ENCODE data around the gene ANO10. TPM values are rescaled to one million over a fixed set of nuclear protein-coding genes. Genes with fewer than 3 reads are reported as not detected.

The ANO10 gene
- total RNA-seq, 1 donor, result 54.0 TPM

DNA sequence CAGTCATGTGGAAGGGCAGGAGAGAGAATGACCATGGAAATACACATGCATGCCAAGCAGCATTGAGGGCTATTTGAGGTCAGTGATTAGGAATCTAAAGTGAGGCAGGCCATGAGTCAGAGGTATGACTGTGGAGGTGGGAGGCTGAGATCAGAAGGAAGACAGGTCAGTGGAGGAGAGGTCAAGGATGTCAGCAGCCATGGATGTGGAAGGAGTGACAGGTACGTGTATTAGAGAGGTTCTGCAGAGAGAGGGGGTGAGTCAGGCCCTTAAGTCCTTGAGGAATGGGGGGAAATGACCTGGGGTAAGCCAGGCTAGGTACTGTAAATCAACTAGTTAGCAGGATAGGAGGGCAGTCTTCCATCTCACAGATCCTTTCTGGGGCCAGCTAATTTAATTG is 166.6 kb downstream of the ANO10 start:
- H3K4me3 ChIP-seq (ENCODE audit: low read depth, low read length), result no peak overlapping the region
- peak; percentile 11 for DNase-seq (ENCODE audit: low read depth)
- TF ChIP-seq, protein P1, sequence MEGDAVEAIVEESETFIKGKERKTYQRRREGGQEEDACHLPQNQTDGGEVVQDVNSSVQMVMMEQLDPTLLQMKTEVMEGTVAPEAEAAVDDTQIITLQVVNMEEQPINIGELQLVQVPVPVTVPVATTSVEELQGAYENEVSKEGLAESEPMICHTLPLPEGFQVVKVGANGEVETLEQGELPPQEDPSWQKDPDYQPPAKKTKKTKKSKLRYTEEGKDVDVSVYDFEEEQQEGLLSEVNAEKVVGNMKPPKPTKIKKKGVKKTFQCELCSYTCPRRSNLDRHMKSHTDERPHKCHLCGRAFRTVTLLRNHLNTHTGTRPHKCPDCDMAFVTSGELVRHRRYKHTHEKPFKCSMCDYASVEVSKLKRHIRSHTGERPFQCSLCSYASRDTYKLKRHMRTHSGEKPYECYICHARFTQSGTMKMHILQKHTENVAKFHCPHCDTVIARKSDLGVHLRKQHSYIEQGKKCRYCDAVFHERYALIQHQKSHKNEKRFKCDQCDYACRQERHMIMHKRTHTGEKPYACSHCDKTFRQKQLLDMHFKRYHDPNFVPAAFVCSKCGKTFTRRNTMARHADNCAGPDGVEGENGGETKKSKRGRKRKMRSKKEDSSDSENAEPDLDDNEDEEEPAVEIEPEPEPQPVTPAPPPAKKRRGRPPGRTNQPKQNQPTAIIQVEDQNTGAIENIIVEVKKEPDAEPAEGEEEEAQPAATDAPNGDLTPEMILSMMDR (IDR thresholded peaks at IDR 0.05; ENCODE audit: insufficient read depth, low read depth, low read length), result no peak

DNA sequence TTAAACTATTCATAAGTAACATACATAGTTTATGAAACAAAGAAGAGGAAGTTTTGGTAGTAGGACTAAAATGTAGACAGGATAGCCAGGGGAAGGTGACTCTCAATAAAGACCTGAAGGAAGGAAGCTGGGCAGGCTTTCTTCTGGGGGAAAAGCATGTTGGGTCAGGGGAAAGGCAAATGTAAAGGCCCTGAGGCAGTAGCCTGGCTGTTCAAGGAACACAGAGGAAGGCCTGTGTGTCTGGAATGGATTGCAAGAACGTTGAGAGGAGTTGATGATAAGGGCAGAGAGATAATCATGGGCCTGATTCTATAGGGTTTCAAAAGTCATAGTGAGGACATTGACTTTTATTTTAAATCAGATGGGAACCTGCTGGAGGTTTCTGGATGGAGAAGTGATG is 167.8 kb downstream of the ANO10 start:
- no peak overlapping the region for H3K4me3 ChIP-seq (ENCODE audit: low read depth, low read length)
- DNase-seq (ENCODE audit: low read depth), result no peak
- TF ChIP-seq, protein P1 (IDR thresholded peaks at IDR 0.05; ENCODE audit: insufficient read depth, low read depth, low read length), result no peak

DNA sequence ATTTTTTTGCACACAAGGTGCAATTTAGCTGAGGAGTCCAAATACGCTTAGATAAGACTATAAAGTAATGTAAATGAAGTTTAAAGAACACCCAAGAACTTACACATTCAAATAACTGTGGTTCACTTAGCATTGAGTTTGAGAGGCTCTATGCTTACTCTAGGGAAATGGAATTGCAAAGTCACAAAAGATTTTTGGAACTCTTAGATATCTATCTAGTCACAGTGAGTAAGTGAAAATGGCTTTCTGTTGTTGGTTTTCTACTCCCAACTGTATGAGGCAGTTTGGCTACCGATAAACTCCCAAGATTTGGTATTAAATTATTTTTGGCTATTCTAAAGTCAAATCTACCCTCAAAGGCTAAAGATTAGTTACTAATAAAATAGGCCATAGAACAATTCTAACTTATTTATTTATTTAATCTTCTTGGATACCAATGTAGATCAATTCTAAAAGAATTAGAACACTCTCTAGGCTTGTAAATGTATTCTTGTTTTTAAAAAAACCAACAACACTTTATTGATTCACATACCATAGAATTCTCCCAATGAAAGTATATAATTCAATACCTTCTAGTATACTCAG is 170.0 kb downstream of the ANO10 start:
- TF ChIP-seq, protein P1 (IDR thresholded peaks at IDR 0.05; ENCODE audit: insufficient read depth, low read depth, low read length), result no peak
- H3K4me3 ChIP-seq (ENCODE audit: low read depth, low read length), result no peak overlapping the region
- no peak for DNase-seq (ENCODE audit: low read depth)

DNA sequence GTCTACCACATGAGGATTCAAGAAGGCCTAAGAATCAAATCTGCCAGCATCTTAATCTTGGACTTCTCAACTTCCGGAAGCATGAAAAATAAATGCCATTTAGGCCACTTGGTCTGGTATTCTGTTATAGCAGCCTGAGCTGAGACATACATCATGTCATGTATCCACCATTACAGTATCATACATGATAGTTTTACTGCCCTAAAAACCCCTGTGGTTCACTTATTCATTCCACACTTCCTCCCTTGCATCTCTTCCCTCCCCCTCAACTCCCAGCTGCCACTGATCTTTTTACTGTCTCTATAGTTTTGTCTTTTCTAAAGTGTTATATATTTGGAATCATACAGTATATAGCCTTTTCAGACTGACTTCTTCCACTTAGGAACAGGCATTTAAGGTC is 173.7 kb downstream of the ANO10 start:
- no peak for DNase-seq (ENCODE audit: low read depth)
- TF ChIP-seq, protein P1 (IDR thresholded peaks at IDR 0.05; ENCODE audit: insufficient read depth, low read depth, low read length), result no peak
- no peak overlapping the region for H3K4me3 ChIP-seq (ENCODE audit: low read depth, low read length)

DNA sequence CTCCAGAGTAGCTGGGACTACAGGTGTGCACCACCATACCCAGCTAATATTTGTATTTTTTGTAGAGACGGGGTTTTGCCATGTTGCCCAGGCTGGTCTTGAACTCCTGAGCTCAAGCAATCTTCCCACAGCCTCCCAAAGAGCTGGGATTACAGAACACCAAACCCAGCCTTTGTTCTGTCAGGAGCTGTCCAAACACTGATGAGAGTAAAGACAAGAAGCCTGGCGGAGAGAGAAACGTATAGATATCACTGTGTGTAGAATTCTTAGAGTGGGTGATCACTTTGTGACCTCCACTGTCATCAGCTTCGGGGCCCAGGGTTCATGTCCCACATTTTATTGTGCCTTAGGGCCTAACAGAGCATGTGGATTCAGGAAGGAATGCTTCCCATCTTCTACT is 176.0 kb downstream of the ANO10 start:
- no peak overlapping the region for H3K4me3 ChIP-seq (ENCODE audit: low read depth, low read length)
- DNase-seq (ENCODE audit: low read depth), result no peak
- TF ChIP-seq, protein P1 (IDR thresholded peaks at IDR 0.05; ENCODE audit: insufficient read depth, low read depth, low read length), result no peak

DNA sequence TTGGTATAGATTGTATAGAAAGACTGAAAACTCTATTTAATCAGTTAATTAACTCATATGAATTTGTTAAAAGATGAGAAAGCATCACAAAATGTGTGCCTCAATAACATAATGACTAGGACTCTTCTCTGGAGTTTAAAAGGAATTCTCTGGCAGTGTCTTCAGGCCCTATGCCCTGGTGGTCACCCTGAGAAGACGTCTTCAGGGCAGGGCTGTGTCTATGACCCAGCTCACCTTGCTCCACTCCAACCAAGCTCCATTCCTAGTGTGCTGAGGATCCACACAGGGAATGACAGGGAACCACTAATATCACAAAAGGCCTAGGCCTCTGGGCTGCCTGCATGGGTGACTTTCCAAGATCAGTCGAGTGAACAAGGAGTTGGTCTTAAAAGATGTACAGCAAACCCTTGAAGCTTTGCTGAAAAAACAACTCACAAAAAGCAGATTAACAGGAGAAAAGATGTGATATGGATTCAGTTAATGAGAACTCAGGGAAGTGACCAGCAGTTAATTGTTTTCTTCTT is 178.9 kb downstream of the ANO10 start:
- no peak for DNase-seq (ENCODE audit: low read depth)
- H3K4me3 ChIP-seq (ENCODE audit: low read depth, low read length), result no peak overlapping the region
- TF ChIP-seq, protein P1 (IDR thresholded peaks at IDR 0.05; ENCODE audit: insufficient read depth, low read depth, low read length), result no peak
